SIG-M5 treated with dmso at 0.1 percent for 504 hours (cell line): ENCODE results near the gene NME4.

Experiments used
- DNase-seq: peaks from one replicate; lab custom pipeline; 2025; ENCODE audit not compliant: unreplicated experiment; lab: John Stamatoyannopoulos, UW

The NME4 gene

DNA sequence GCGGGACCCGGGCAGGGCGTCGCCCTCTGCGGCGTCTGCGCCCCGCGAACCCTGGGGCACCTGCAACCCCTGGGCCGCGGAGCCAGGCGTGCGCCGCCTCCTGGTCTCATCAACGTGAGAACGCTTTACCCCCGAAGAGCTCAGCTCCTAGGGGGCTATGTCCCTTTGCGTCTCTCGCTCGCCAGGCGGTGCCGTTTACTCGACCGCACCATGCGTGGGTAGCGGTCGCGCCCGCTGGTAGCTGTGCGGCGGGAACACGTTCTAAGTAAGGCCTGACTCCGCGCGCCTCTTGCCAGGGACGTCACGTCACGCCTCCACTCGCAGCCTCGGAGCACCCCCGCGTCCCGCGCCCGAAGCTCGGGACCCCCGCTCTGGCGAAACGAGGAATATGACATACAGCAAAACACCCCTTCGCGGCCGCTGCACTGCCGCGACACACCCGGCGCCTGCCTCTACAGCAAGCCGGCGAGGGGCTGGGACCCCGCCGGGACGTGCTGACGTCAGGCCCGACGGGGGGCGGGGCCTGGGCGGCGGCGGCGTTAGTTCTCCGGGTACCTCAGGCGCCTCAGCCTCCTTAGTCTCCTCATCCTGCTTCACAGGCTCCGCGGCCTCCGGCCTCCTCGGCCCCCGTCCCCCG lies 28.2 kb downstream of the NME4 start, which contains the start of gene RAB11FIP3:
TSS of gene RAB11FIP3 (plus strand) at position 568 of the 637 bp plus-strand sequence. CDS start 358 bp downstream, outside the sequence.
- DNase-seq: peak; percentile 70

- no peak for DNase-seq
Observed at GRCh38 chr16:425740-426114, 28.7 kb downstream of the NME4 start.

DNA sequence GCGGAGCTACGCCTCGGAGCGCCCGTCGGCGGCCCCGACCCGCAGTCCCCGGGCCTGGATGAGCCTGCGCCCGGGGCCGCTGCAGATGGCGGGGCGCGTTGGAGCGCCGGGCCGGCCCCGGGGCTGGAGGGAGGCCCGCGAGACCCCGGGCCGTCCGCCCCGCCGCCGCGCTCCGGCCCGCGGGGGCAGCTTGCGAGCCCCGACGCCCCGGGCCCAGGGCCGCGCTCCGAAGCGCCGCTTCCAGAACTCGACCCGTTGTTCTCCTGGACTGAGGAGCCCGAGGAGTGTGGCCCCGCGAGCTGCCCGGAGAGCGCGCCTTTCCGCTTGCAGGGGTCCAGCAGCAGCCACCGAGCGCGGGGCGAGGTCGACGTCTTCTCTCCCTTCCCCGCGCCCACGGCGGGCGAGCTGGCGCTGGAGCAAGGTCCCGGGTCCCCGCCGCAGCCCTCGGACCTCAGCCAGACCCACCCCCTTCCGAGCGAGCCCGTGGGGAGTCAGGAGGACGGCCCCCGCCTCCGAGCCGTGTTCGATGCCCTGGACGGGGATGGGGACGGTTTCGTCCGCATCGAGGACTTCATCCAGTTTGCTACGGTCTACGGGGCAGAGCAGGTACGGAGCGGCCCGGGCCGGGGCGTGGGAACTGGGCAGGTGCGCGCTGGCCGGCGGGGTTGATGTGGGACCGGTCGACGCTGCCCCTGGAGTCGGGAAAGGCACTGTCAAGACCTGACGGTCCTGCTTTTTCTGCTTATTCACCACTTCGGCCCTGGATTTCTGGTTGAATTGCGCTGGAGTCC lies 29.3 kb downstream of the NME4 start:
- DNase-seq: no peak

DNA sequence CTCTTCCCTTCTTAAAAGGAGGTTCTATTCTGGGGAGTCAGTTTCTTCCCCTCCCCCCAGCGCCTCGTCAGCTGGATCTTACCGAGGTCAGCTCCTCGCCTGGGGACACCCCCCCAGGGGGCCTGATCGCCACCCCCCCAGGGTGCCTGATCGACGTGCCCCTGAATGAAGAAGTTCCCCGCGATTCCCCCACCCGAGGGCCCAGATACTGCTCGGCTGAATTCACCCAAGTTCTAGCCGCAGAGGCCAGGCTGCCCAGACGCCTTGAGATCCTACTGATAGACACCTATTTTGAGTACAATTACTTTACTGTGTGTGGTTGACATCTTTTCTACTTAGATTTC lies 29.9 kb downstream of the NME4 start:
- DNase-seq: peak; percentile 16

GRCh38 chr16:427250-427649 lies 30.3 kb downstream of the NME4 start:
- no peak for DNase-seq

- DNase-seq: no peak
Observed at GRCh38 chr16:430904-431303, 33.9 kb downstream of the NME4 start.

- DNase-seq: no peak
Observed at GRCh38 chr16:440627-441026, 43.6 kb downstream of the NME4 start.

GRCh38 chr16:441447-441846 lies 44.4 kb downstream of the NME4 start:
- DNase-seq: no peak

DNA sequence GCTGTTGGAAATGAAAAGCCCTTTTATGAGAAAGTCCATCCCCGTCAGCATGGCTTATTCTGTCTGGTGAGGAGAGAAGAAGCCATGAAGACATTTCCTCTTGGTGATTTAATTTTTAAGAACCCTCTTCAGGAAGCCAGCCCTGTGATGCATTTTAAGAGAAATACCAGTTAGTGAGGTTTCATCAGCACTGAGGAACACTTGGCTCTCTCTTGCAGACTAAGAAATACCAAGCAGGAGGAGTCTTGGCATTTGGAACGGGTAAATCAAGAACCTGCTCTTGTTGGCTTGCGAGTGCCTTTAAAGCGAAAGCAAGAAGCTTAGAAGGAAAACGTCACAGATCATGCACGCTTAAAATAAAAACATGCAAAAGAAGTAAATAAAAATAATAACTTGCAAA lies 46.0 kb downstream of the NME4 start:
- no peak for DNase-seq

DNA sequence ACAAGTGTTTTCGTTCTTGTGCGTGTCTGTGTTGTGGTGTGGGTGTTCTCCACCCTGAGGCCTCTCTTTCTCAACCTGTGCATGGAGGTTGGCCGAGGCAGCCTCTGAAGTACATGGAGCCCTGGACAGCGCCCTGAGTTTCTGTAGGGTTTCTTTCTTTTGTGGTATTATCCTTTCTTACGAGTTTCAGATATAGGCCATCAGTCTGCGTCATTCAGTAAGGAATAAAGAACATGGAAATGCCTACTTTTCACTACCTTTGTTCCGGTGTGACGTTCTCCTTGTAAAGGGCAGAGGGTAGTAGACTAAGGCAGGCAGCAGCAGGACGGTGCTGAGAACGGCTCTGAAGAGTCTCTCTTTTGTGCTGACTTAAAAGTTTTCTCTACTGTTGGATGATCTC lies 47.0 kb downstream of the NME4 start:
- no peak for DNase-seq

- no peak for DNase-seq
Observed at GRCh38 chr16:445566-445965, 48.6 kb downstream of the NME4 start.
